Natural killer cell (primary cell): Measurements from ENCODE around the gene PRKAG2. TPM values are rescaled to one million over a fixed set of nuclear protein-coding genes. Genes with fewer than 3 reads are reported as not detected.

ENCODE experiments used
- ATAC-seq, 3 donors: fragments of 150-1000 bp in 2 of 3; fragments of 200-7000 bp in 1 of 3; cut with Tn5 transposase; 1 replicate in 1 of 3; 2 replicates in 2 of 3; pipeline ENCODE4 v1.10.0; 2021; ENCODE audit warnings: mild to moderate bottlenecking in 2 of 3, moderate library complexity in 2 of 3
- DNase-seq, 2 donors: peaks; one replicate each; pipeline versions ENCODE4 v3.0.0 to v3.0.0-alpha.2; 2013 to 2021; ENCODE audit warnings: mixed read lengths in 1 of 2
- H3K27ac ChIP-seq: one replicate; pipeline ENCODE4 v1.5.1; 2013; ENCODE audit warnings: mild to moderate bottlenecking, low read length
- H3K27me3 ChIP-seq: one replicate; pipeline ENCODE4 v1.6.1; 2013; ENCODE audit warnings: low read length; ENCODE audit not compliant: control insufficient read depth, insufficient read depth
- H3K36me3 ChIP-seq: one replicate; pipeline ENCODE4 v1.6.1; 2013; ENCODE audit warnings: low read length; ENCODE audit not compliant: control insufficient read depth, insufficient read depth
- H3K4me1 ChIP-seq: one replicate; pipeline ENCODE4 v1.6.1; 2013; ENCODE audit warnings: low read length; ENCODE audit not compliant: control insufficient read depth, insufficient read depth
- H3K4me3 ChIP-seq: one replicate; pipeline ENCODE4 v1.5.1; 2013; ENCODE audit warnings: low read length
- H3K9me3 ChIP-seq: one replicate; pipeline ENCODE4 v1.6.1; 2013; ENCODE audit warnings: low read length; ENCODE audit not compliant: control insufficient read depth, insufficient read depth
- H3K27ac Mint-ChIP-seq, 2 donors: one replicate each; pipeline ENCODE4 v1.8.0; 2022; ENCODE audit warnings: mild to moderate bottlenecking in 2 of 2, mixed read lengths in 2 of 2, moderate library complexity in 1 of 2
- H3K27me3 Mint-ChIP-seq, 2 donors: one replicate each; pipeline ENCODE4 v1.8.0; 2022; ENCODE audit warnings: low read depth in 2 of 2, mixed read lengths in 2 of 2
- H3K36me3 Mint-ChIP-seq: one replicate; pipeline ENCODE4 v1.8.0; 2022; ENCODE audit warnings: mixed read lengths
- H3K4me1 Mint-ChIP-seq, 2 donors: one replicate each; pipeline ENCODE4 v1.8.0; 2022; ENCODE audit warnings: mixed read lengths in 2 of 2
- H3K4me3 Mint-ChIP-seq: one replicate; pipeline ENCODE4 v1.8.0; 2022; ENCODE audit warnings: mild to moderate bottlenecking, moderate library complexity, mixed read lengths
- H3K9me3 Mint-ChIP-seq, 2 donors: one replicate each; pipeline ENCODE4 v1.8.0; 2022; ENCODE audit warnings: mixed read lengths in 2 of 2
- WGBS: methylation state at CpG from one replicate; pipeline ENCODE4 v1.1.7; 2013; ENCODE audit warnings: missing lambda C conversion rate; ENCODE audit not compliant: insufficient coverage; 5-methylcytosine and 5-hydroxymethylcytosine counted together
- intact Hi-C: fragments of 100-400 bp; cut with micrococcal nuclease; formaldehyde crosslinking; loops from one replicate; pipeline ENCODE4 v1.14.2; 2022
- total RNA-seq, 4 donors: library from RNA; stranded (reverse); fragments of 120-200 nt in 1 of 4; gene quantifications; one replicate each; pipeline versions ENCODE4 v1.2.3 to v1.2.4, GENCODE V29; 2013 to 2022
- TF ChIP-seq, protein P1 (sequence below): fragments of 200-600 bp; IDR thresholded peaks from one replicate; pipeline ENCODE4 v1.8.0; 2022; ENCODE audit warnings: antibody characterized with exemption

The PRKAG2 gene
- total RNA-seq, 3 donors from 2014 or later (not counting 1 experiment from before 2014, with no cell fraction given), result 42.6 to 66.5 (median 64.4) TPM

DNA sequence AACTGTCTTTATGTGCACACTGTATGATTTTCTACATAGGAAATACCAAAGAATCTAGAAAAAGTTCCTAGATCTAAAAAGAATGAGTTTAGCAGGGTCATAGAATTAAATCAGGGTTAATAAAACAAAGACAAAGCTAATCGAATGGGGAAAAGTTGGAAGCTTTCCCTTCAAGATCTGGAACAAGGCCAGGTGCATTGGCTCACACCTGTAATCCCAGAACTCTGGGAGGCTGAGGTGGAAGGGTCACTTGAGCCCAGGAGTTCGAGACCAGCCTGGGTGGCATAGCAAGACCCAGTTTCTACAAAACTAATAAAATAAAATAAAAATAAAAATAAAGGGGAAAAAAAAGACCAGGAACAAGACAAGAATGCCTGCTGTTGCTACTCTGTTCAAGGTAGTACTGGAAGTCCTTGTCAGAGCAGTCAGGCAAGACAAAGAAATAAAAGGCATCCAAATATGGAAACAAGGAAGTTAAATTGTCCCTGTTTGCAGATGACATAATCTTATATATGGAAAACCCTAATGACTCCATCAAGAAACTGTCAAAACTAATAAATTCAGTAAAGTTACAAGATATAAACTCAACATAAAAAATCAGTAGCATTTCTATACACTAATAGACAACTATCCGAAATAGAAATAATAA, 281.1 kb downstream of the PRKAG2 start:
- no peaks in the 10 kb centered on the region for H3K27me3 Mint-ChIP-seq
- no peak for DNase-seq
- H3K27ac ChIP-seq, result no peak overlapping the region
- no peaks in the 10 kb centered on the region for H3K36me3 Mint-ChIP-seq
- ATAC-seq, result no peak
- intact Hi-C loops, result no loop called here
- H3K4me1 ChIP-seq, result peaks cover 8% of the 10 kb centered on the region
- no peak overlapping the region for H3K4me3 Mint-ChIP-seq
- peaks cover 17% of the 10 kb centered on the region for H3K36me3 ChIP-seq
- peaks cover 30 to 45% of the 10 kb centered on the region in 2 donors for H3K4me1 Mint-ChIP-seq
- no peaks in the 10 kb centered on the region for H3K9me3 ChIP-seq
- no peaks in the 10 kb centered on the region for H3K27me3 ChIP-seq
- 91% methylated on average over 1 of the region's 3 CpGs for WGBS
- H3K4me3 ChIP-seq, result no peak overlapping the region
- no peak overlapping the region for H3K27ac Mint-ChIP-seq
- no peaks in the 10 kb centered on the region for H3K9me3 Mint-ChIP-seq
- TF ChIP-seq, protein P1, sequence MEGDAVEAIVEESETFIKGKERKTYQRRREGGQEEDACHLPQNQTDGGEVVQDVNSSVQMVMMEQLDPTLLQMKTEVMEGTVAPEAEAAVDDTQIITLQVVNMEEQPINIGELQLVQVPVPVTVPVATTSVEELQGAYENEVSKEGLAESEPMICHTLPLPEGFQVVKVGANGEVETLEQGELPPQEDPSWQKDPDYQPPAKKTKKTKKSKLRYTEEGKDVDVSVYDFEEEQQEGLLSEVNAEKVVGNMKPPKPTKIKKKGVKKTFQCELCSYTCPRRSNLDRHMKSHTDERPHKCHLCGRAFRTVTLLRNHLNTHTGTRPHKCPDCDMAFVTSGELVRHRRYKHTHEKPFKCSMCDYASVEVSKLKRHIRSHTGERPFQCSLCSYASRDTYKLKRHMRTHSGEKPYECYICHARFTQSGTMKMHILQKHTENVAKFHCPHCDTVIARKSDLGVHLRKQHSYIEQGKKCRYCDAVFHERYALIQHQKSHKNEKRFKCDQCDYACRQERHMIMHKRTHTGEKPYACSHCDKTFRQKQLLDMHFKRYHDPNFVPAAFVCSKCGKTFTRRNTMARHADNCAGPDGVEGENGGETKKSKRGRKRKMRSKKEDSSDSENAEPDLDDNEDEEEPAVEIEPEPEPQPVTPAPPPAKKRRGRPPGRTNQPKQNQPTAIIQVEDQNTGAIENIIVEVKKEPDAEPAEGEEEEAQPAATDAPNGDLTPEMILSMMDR, result no peak

DNA sequence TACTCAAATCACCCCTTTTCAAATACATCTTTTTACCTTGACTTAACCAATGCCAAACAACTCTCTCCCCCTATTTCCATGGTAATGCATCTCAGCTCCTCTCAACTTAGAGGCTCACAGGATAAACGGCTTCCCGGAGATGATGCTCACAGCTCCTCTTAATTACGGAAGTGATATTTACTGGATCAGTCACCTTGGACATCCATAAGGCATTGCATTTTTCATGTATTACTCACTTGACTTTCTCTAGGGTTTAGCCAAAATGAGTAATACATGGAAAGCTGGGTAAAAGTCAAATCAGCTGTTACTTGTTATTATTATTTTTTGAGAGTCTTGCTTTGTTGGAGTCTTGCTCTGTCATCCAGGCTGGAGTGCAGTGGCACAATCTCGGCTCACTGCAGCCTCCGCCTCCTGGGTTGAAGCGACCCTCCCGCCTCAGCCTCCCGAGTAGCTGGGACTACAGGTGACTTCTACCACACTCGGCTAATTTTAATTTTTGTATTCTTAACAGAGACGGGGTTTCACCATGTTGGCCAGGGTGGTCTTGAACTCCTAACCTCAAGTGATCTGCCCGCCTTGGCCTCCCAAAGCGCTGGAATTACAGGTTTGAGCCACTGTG, 283.9 kb downstream of the PRKAG2 start:
- no peaks in the 10 kb centered on the region for H3K27me3 Mint-ChIP-seq
- no peak overlapping the region for H3K4me3 Mint-ChIP-seq
- no peaks in the 10 kb centered on the region for H3K9me3 Mint-ChIP-seq
- intact Hi-C loops, result no loop called here
- no peak for DNase-seq
- no peak overlapping the region for H3K27ac ChIP-seq
- no peaks in the 10 kb centered on the region for H3K27me3 ChIP-seq
- H3K4me1 ChIP-seq, result peaks cover 10% of the 10 kb centered on the region
- no peaks in the 10 kb centered on the region for H3K36me3 Mint-ChIP-seq
- peaks cover 17% of the 10 kb centered on the region for H3K36me3 ChIP-seq
- H3K4me1 Mint-ChIP-seq, result peaks cover 31 to 50% of the 10 kb centered on the region in 2 donors
- H3K27ac Mint-ChIP-seq, result no peak overlapping the region
- H3K9me3 ChIP-seq, result no peaks in the 10 kb centered on the region
- ATAC-seq, result no peak
- WGBS, result 98% methylated on average over 12 of the region's 12 CpGs
- TF ChIP-seq, protein P1, result no peak
- H3K4me3 ChIP-seq, result no peak overlapping the region

DNA sequence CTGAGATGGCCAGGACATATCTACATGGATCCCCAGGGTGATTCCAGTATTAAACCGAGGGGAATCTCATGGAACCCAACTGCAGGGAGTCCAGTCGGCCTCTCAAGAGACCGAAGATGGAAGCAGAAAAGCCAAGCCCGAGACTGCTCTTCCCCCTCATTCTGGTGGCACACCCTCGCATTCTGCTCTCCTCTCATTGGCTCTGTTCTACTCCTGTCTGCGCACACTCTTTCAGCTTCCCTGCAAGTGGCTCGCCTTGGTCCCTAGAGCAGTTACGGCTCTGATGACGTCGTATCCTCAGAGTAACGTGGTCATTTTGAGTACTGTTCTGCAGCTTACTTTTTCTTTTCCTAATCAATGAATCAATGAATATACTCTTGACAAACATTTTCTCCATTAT, 284.6 kb downstream of the PRKAG2 start:
- Histone ChIP-seq H3K4me3 (no peak overlapping the region), H3K4me1 (peaks cover 10% of the 10 kb centered on the region), H3K9me3 (no peaks in the 10 kb centered on the region), H3K27me3 (no peaks in the 10 kb centered on the region), H3K27ac (no peak overlapping the region), H3K36me3 (peaks cover 17% of the 10 kb centered on the region)
- no peaks in the 10 kb centered on the region for H3K9me3 Mint-ChIP-seq
- H3K36me3 Mint-ChIP-seq, result no peaks in the 10 kb centered on the region
- no peak for ATAC-seq
- TF ChIP-seq, protein P1, result no peak
- peaks cover 24 to 47% of the 10 kb centered on the region in 2 donors for H3K4me1 Mint-ChIP-seq
- H3K4me3 Mint-ChIP-seq, result no peak overlapping the region
- no peak overlapping the region for H3K27ac Mint-ChIP-seq
- intact Hi-C loops, result no loop called here
- H3K27me3 Mint-ChIP-seq, result no peaks in the 10 kb centered on the region
- WGBS, result 93% methylated on average over 11 of the region's 11 CpGs
- DNase-seq, result no peak
